Upper lobe of left lung (tissue), 6 donors: ENCODE data around the gene DKK1. TPM values are rescaled to one million over a fixed set of nuclear protein-coding genes. Genes with fewer than 3 reads are reported as not detected.

Source experiments
- ATAC-seq, 2 donors: fragments of 200-7000 bp; cut with Tn5 transposase; one replicate each; pipeline ENCODE4 v1.9.1; 2022; ENCODE audit warnings: mild to moderate bottlenecking in 2 of 2, moderate library complexity in 2 of 2; ENCODE audit not compliant: low FRiP score in 2 of 2
- DNase-seq, 2 donors: peaks; one replicate each; pipeline ENCODE4 v3.0.0-alpha.2; 2019 to 2020
- H3K27ac ChIP-seq, 4 donors: fragments of 200-600 bp; sonication (generic); one replicate each; pipeline ENCODE4 v1.5.1; 2016 to 2019
- H3K27me3 ChIP-seq, 4 donors: fragments of 200-600 bp; sonication (generic); one replicate each; pipeline ENCODE4 v1.5.1; 2017 to 2019
- H3K36me3 ChIP-seq, 4 donors: fragments of 200-600 bp; sonication (generic); one replicate each; pipeline ENCODE4 v1.5.1; 2016 to 2019
- H3K4me1 ChIP-seq, 4 donors: fragments of 200-600 bp; sonication (generic); one replicate each; pipeline ENCODE4 v1.5.1; 2018 to 2019
- H3K4me3 ChIP-seq, 4 donors: fragments of 200-600 bp; sonication (generic); one replicate each; pipeline ENCODE4 v1.5.1; 2017 to 2019; ENCODE audit warnings: mild to moderate bottlenecking in 2 of 4, moderate library complexity in 1 of 4
- H3K9me3 ChIP-seq, 4 donors: fragments of 200-600 bp; sonication (generic); one replicate each; pipeline ENCODE4 v1.5.1; 2018 to 2019
- CTCF ChIP-seq, 6 experiments: fragments of 450-650 bp in 4 of 6; fragments of 200-600 bp in 2 of 6; sonication (generic) in 2 of 6; IDR thresholded peaks; one replicate each; pipeline ENCODE4 v1.5.1; 2016 to 2019; ENCODE audit warnings: antibody characterized with exemption in 6 of 6
- EP300 ChIP-seq, 4 donors: sonication (generic); formaldehyde crosslinking; IDR thresholded peaks; one replicate each; pipeline ENCODE4 v1.5.1; 2017; ENCODE audit warnings: antibody characterized with exemption in 4 of 4, control low read depth in 2 of 4
- POLR2A ChIP-seq, 4 donors: fragments of 450-650 bp; IDR thresholded peaks; one replicate each; pipeline ENCODE4 v1.5.1; 2016 to 2017; ENCODE audit warnings: antibody characterized with exemption in 4 of 4, mild to moderate bottlenecking in 2 of 4
- POLR2AphosphoS5 ChIP-seq, 2 donors: sonication (generic); formaldehyde crosslinking; IDR thresholded peaks; one replicate each; pipeline ENCODE4 v1.5.1; 2017; ENCODE audit warnings: antibody characterized with exemption in 2 of 2
- WGBS, 2 donors: methylation state at CpG; one replicate each; pipeline ENCODE4 v1.1.5; 2017 to 2018; 5-methylcytosine and 5-hydroxymethylcytosine counted together
- total RNA-seq, 6 donors: library from RNA; depleted of rRNA in 4 of 6; stranded (reverse); fragments of >200 nt in 4 of 6; gene quantifications; one replicate each; pipeline versions ENCODE4 v1.1.0 to v1.2.1, GENCODE V29; 2016 to 2021
- donor health status: DM: no; HTN: no; CAD: no; lungs with moderate emphysema.
- donor health status: DM: no; HTN: yes; CAD: no; lungs with severe emphysema.

The DKK1 gene
- total RNA-seq, 6 donors from 2014 or later = 3.1 to 11.7 (median 6.4) TPM; not detected in 2

GRCh38 chr10:52269233-52269632, 44.8 kb upstream of the DKK1 start:
- Histone ChIP-seq H3K4me1 (no peaks in the 10 kb centered on the region), H3K27ac (no peak overlapping the region), H3K4me3 (no peak overlapping the region), H3K9me3 (no peaks in the 10 kb centered on the region), H3K36me3 (no peaks in the 10 kb centered on the region), H3K27me3 (no peaks in the 10 kb centered on the region)
- TF ChIP-seq POLR2A (IDR thresholded peaks at IDR 0.05) (no peak), POLR2AphosphoS5 (IDR thresholded peaks at IDR 0.05) (no peak), EP300 (IDR thresholded peaks at IDR 0.05) (no peak), CTCF (IDR thresholded peaks at IDR 0.05) (no peak)
- 68 to 71% methylated on average over 4 of the region's 4 CpGs for WGBS, 2 donors
- DNase-seq = no peak
- ATAC-seq = no peak

GRCh38 chr10:52276163-52276562, 37.9 kb upstream of the DKK1 start:
- DNase-seq (no peak), ATAC-seq (no peak)
- WGBS, 2 donors = 94 to 96% methylated on average over 2 of the region's 2 CpGs
- TF ChIP-seq POLR2AphosphoS5 (IDR thresholded peaks at IDR 0.05) (no peak), CTCF (IDR thresholded peaks at IDR 0.05) (no peak), POLR2A (IDR thresholded peaks at IDR 0.05) (no peak), EP300 (IDR thresholded peaks at IDR 0.05) (no peak)
- H3K4me1 ChIP-seq = no peaks in the 10 kb centered on the region
- no peaks in the 10 kb centered on the region for H3K36me3 ChIP-seq
- H3K27me3 ChIP-seq = no peaks in the 10 kb centered on the region
- no peak overlapping the region for H3K4me3 ChIP-seq
- H3K27ac ChIP-seq = no peak overlapping the region
- H3K9me3 ChIP-seq = no peaks in the 10 kb centered on the region

GRCh38 chr10:52276986-52277385, 37.1 kb upstream of the DKK1 start:
- TF ChIP-seq EP300 (IDR thresholded peaks at IDR 0.05) (no peak), POLR2A (IDR thresholded peaks at IDR 0.05) (no peak), POLR2AphosphoS5 (IDR thresholded peaks at IDR 0.05) (no peak), CTCF (IDR thresholded peaks at IDR 0.05) (no peak)
- Histone ChIP-seq H3K27ac (no peak overlapping the region), H3K27me3 (no peaks in the 10 kb centered on the region), H3K9me3 (no peaks in the 10 kb centered on the region), H3K36me3 (no peaks in the 10 kb centered on the region), H3K4me3 (no peak overlapping the region), H3K4me1 (no peaks in the 10 kb centered on the region)
- ATAC-seq = no peak
- DNase-seq = no peak
- WGBS, 2 donors = 51 to 64% methylated on average over 1 of the region's 1 CpG

- no peak for ATAC-seq
Observed at GRCh38 chr10:52279546-52279945, 34.5 kb upstream of the DKK1 start.

More at GRCh38 chr10:52279546-52279945, 34.5 kb upstream of the DKK1 start:
- H3K27ac ChIP-seq = no peak overlapping the region
- no peak for DNase-seq
- H3K9me3 ChIP-seq = no peaks in the 10 kb centered on the region
- no peaks in the 10 kb centered on the region for H3K4me1 ChIP-seq
- no peak for TF ChIP-seq POLR2AphosphoS5 (IDR thresholded peaks at IDR 0.05)
- TF ChIP-seq EP300 (IDR thresholded peaks at IDR 0.05) = no peak
- TF ChIP-seq POLR2A (IDR thresholded peaks at IDR 0.05) = no peak
- TF ChIP-seq CTCF (IDR thresholded peaks at IDR 0.05) = no peak
- 46 to 47% methylated on average over 3 of the region's 3 CpGs for WGBS, 2 donors
- no peaks in the 10 kb centered on the region for H3K27me3 ChIP-seq
- no peak overlapping the region for H3K4me3 ChIP-seq
- no peaks in the 10 kb centered on the region for H3K36me3 ChIP-seq
